CD8-positive, alpha-beta memory T cell (primary cell): ENCODE measurements around the gene IL16. TPM values are rescaled to one million over a fixed set of nuclear protein-coding genes. Genes with fewer than 3 reads are reported as not detected.

ENCODE experiments used
- CTCF ChIA-PET: fragments of 350-600 bp; sonication (Branson Sonifier 250); formaldehyde crosslinking; loops from one replicate; lab custom pipeline; 2021; ENCODE audit warnings: antibody characterized with exemption; lab: Charles Lee
- POLR2A ChIA-PET: fragments of 350-600 bp; sonication (Branson Sonifier 250); formaldehyde crosslinking; loops from one replicate; lab custom pipeline; 2021; ENCODE audit warnings: antibody characterized with exemption; lab: Charles Lee
- DNase-seq, 5 donors: peaks; one replicate each; pipeline versions ENCODE4 v3.0.0 to v3.0.0-alpha.2; 2020 to 2022; ENCODE audit warnings: mixed read lengths in 1 of 5
- H3K27ac ChIP-seq: one replicate; pipeline ENCODE4 v1.7.0; 2013; ENCODE audit warnings: low read depth, mild to moderate bottlenecking, low read length, moderate library complexity
- H3K27me3 ChIP-seq: 2 replicates; pipeline ENCODE4 v1.7.0; 2013; ENCODE audit warnings: low read length, mild to moderate bottlenecking; ENCODE audit not compliant: insufficient read depth, poor library complexity, severe bottlenecking
- H3K36me3 ChIP-seq: 2 replicates; pipeline ENCODE4 v1.7.0; 2013; ENCODE audit warnings: mild to moderate bottlenecking, low read length, moderate library complexity; ENCODE audit not compliant: insufficient read depth
- H3K4me1 ChIP-seq: 2 replicates; pipeline ENCODE4 v1.7.0; 2013; ENCODE audit warnings: mild to moderate bottlenecking, low read length, moderate library complexity; ENCODE audit not compliant: insufficient read depth
- H3K4me3 ChIP-seq: 2 replicates; pipeline ENCODE4 v1.7.0; 2013; ENCODE audit warnings: mild to moderate bottlenecking, low read length
- H3K9me3 ChIP-seq: 2 replicates; pipeline ENCODE4 v1.7.0; 2013; ENCODE audit warnings: mild to moderate bottlenecking, low read length
- H3K27ac Mint-ChIP-seq, 8 donors: one replicate each; pipeline ENCODE4 v1.8.0; 2020 to 2021; ENCODE audit warnings: mixed read lengths in 8 of 8, mild to moderate bottlenecking in 6 of 8, inconsistent platforms in 3 of 8, moderate library complexity in 3 of 8
- H3K27me3 Mint-ChIP-seq, 2 donors: one replicate each; pipeline ENCODE4 v1.8.0; 2020 to 2021; ENCODE audit warnings: mixed read lengths in 2 of 2, mild to moderate bottlenecking in 1 of 2, moderate library complexity in 1 of 2
- H3K36me3 Mint-ChIP-seq, 3 donors: one replicate each; pipeline ENCODE4 v1.8.0; 2020 to 2021; ENCODE audit warnings: mixed read lengths in 3 of 3, inconsistent platforms in 1 of 3, mild to moderate bottlenecking in 1 of 3
- H3K4me1 Mint-ChIP-seq, 3 donors: one replicate each; pipeline ENCODE4 v1.8.0; 2020 to 2021; ENCODE audit warnings: mixed read lengths in 3 of 3, inconsistent platforms in 1 of 3, mild to moderate bottlenecking in 1 of 3
- H3K4me3 Mint-ChIP-seq, 7 donors: one replicate each; pipeline ENCODE4 v1.8.0; 2020 to 2021; ENCODE audit warnings: mixed read lengths in 7 of 7, mild to moderate bottlenecking in 6 of 7, moderate library complexity in 4 of 7, inconsistent platforms in 2 of 7
- H3K9me3 Mint-ChIP-seq, 5 donors: one replicate each; pipeline ENCODE4 v1.8.0; 2020 to 2022; ENCODE audit warnings: mixed read lengths in 5 of 5, mild to moderate bottlenecking in 3 of 5, moderate library complexity in 2 of 5, inconsistent platforms in 1 of 5
- polyA plus RNA-seq: library from polyadenylated mRNA; unstranded; fragments of 300-500 nt; fragmentation: Illumina TruSeq; gene quantifications from one replicate; pipeline ENCODE4 v1.2.3, GENCODE V29; 2021
- total RNA-seq, 2 experiments: library from RNA; stranded (reverse); gene quantifications; one replicate each; pipeline ENCODE4 v1.2.3, GENCODE V29; 2021

Gene IL16
- total and polyA plus RNA-seq, 3 experiments from 2014 or later: 73.4 to 310 (median 73.8) TPM

DNA sequence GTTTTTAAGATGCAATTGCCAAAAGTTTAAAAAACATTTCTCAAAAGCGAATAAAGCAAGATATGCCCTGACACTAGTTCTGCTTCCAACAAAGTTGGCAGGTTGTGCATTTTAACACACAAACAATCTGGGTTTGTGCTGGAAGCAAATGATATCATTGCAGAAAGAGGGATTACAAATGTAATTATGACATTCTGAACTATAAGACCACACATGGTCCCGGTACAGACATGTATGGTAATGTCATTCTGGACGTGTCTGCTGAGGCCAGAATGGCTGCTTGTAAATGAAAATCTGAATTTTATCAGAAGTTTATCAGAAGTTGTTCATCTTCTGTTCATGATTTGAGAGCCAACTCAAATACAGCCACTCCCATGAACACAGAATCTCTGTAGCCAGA, 166.6 kb downstream of the IL16 start:
- Histone ChIP-seq H3K27ac (no peak overlapping the region), H3K9me3 (no peaks in the 10 kb centered on the region), H3K4me1 (no peaks in the 10 kb centered on the region), H3K27me3 (no peaks in the 10 kb centered on the region), H3K36me3 (no peaks in the 10 kb centered on the region), H3K4me3 (no peak overlapping the region)
- no peak for DNase-seq
- Mint-ChIP-seq H3K27me3 (peaks cover 3% of the 10 kb centered on the region in 2 donors), H3K4me3 (no peak overlapping the region), H3K4me1 (no peaks in the 10 kb centered on the region), H3K9me3 (no peaks in the 10 kb centered on the region), H3K27ac (peak overlapping the region in 1 of 8 donors; percentile 30), H3K36me3 (peaks cover 0 to 4% (median 2%) of the 10 kb centered on the region in 3 donors)
- ChIA-PET POLR2A (no interaction called here), CTCF (no interaction called here)

Other genes starting within 250 kb of the IL16 start
- 10 to 100 TPM; 25.7 to 30.5 TPM for gene MESD, start 207.1 kb upstream of the IL16 start, total RNA-seq
- 35.5 TPM for gene MESD, start 207.1 kb upstream of the IL16 start, polyA plus RNA-seq
- gene TLNRD1, start 196.0 kb upstream of the IL16 start, total RNA-seq: 10 to 100 TPM; 35.9 to 38.6 TPM
- gene TLNRD1, start 196.0 kb upstream of the IL16 start, polyA plus RNA-seq: 6.3 TPM
- not detected for gene CFAP161, start 62.6 kb upstream of the IL16 start, total RNA-seq
- not detected for gene CFAP161, start 62.6 kb upstream of the IL16 start, polyA plus RNA-seq
- 1 to 10 TPM; 4.4 to 5.8 TPM for gene STARD5, start 127.3 kb downstream of the IL16 start, total RNA-seq
- gene STARD5, start 127.3 kb downstream of the IL16 start, polyA plus RNA-seq: 2.6 TPM
- gene TMC3, start 177.3 kb downstream of the IL16 start, total RNA-seq: not detected
- not detected for gene TMC3, start 177.3 kb downstream of the IL16 start, polyA plus RNA-seq